ENCODE data around the gene RSPO4. TPM values are rescaled to one million over a fixed set of nuclear protein-coding genes. Genes with fewer than 3 reads are reported as not detected.

Gene RSPO4
- total RNA-seq, 3 donors from 2014 or later: not detected

DNA sequence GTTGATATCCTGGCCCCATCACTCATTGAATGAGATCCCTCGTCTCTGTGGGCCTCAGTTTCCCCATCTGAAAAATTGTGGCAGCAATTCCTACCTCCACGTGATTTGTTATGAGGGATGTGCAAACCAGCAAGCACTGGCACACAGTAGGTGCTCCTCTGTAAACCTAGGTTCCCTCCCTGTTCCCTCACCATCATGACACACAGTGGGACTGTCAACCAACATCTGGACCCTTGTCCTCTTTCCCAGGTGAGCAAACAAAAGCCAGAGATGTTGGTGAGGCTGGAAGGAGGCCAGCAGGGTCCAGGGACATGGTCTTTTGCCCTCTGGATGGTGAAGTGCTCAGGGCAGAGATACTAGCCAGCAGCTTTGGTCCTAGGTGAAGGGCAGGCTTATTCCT is 26.1 kb downstream of the RSPO4 start:
- Histone ChIP-seq H3K27me3 (no peaks in the 10 kb centered on the region), H3K27ac (no peak overlapping the region)
- intact Hi-C loops (cut with DNase I; ENCODE audit: low total_unique reads): no loop called here

DNA sequence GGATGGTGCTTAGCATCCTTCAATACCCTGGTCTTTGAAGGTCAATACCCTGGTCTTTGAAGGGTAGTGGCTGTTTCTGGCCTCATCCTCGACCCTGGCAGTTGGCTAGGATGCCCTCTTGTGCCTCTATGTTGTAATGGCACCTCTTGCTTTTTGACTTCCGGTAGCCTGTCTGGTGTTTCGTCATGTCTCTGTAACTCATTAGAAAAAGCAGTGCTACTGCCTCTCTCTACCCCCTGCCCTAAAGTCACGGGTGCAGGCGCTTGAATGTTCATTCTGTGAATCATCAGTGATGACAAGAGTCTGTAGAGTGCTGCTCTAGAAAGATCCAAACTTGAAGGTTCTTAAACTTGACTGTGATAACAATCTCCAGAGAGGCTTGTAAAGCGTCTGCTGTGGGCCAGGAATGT is 28.3 kb downstream of the RSPO4 start:
- intact Hi-C loops (cut with DNase I; ENCODE audit: low total_unique reads): no loop called here
- no peak for DNase-seq (ENCODE audit: low spot score in 2 of 2)
- Histone ChIP-seq H3K36me3 (no peaks in the 10 kb centered on the region), H3K9me3 (no peaks in the 10 kb centered on the region), H3K27ac (no peak overlapping the region), H3K27me3 (no peaks in the 10 kb centered on the region), H3K4me1 (no peaks in the 10 kb centered on the region), H3K4me3 (no peak overlapping the region)
- TF ChIP-seq POLR2A (IDR thresholded peaks at IDR 0.05) (no peak), POLR2AphosphoS5 (IDR thresholded peaks at IDR 0.05) (no peak)
- TF ChIP-seq, protein P1, sequence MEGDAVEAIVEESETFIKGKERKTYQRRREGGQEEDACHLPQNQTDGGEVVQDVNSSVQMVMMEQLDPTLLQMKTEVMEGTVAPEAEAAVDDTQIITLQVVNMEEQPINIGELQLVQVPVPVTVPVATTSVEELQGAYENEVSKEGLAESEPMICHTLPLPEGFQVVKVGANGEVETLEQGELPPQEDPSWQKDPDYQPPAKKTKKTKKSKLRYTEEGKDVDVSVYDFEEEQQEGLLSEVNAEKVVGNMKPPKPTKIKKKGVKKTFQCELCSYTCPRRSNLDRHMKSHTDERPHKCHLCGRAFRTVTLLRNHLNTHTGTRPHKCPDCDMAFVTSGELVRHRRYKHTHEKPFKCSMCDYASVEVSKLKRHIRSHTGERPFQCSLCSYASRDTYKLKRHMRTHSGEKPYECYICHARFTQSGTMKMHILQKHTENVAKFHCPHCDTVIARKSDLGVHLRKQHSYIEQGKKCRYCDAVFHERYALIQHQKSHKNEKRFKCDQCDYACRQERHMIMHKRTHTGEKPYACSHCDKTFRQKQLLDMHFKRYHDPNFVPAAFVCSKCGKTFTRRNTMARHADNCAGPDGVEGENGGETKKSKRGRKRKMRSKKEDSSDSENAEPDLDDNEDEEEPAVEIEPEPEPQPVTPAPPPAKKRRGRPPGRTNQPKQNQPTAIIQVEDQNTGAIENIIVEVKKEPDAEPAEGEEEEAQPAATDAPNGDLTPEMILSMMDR (IDR thresholded peaks at IDR 0.05): no peak

More for the DNA sequence above, 26.1 kb downstream of the RSPO4 start:
- TF ChIP-seq, protein P1 (IDR thresholded peaks at IDR 0.05): no peak
- TF ChIP-seq POLR2AphosphoS5 (IDR thresholded peaks at IDR 0.05) (no peak), POLR2A (IDR thresholded peaks at IDR 0.05) (no peak)
- no peak for DNase-seq (ENCODE audit: low spot score in 2 of 2)
- Histone ChIP-seq H3K9me3 (no peaks in the 10 kb centered on the region), H3K4me1 (no peaks in the 10 kb centered on the region), H3K36me3 (no peaks in the 10 kb centered on the region), H3K4me3 (no peak overlapping the region)

GRCh38 chr20:972256-972655 is 29.9 kb downstream of the RSPO4 start:
- H3K36me3 ChIP-seq: no peaks in the 10 kb centered on the region
- no peak overlapping the region for H3K27ac ChIP-seq
- H3K27me3 ChIP-seq: peaks cover 0 to 5% of the 10 kb centered on the region in 2 donors
- no peak for DNase-seq (ENCODE audit: low spot score in 2 of 2)
- intact Hi-C loops (cut with DNase I; ENCODE audit: low total_unique reads): no loop called here
- TF ChIP-seq POLR2AphosphoS5 (IDR thresholded peaks at IDR 0.05) (no peak), POLR2A (IDR thresholded peaks at IDR 0.05) (no peak)
- TF ChIP-seq, protein P1 (IDR thresholded peaks at IDR 0.05): no peak
- H3K9me3 ChIP-seq: no peaks in the 10 kb centered on the region
- H3K4me1 ChIP-seq: no peaks in the 10 kb centered on the region
- no peak overlapping the region for H3K4me3 ChIP-seq

GRCh38 chr20:971346-971745 is 30.8 kb downstream of the RSPO4 start:
- no peaks in the 10 kb centered on the region for H3K36me3 ChIP-seq
- no peak overlapping the region for H3K4me3 ChIP-seq
- H3K27me3 ChIP-seq: peaks cover 0 to 5% of the 10 kb centered on the region in 2 donors
- H3K9me3 ChIP-seq: no peaks in the 10 kb centered on the region
- no peak for TF ChIP-seq POLR2AphosphoS5 (IDR thresholded peaks at IDR 0.05)
- no peak for TF ChIP-seq POLR2A (IDR thresholded peaks at IDR 0.05)
- TF ChIP-seq, protein P1 (IDR thresholded peaks at IDR 0.05): no peak
- DNase-seq (ENCODE audit: low spot score in 2 of 2): no peak
- H3K4me1 ChIP-seq: no peaks in the 10 kb centered on the region
- H3K27ac ChIP-seq: no peak overlapping the region
- intact Hi-C loops (cut with DNase I; ENCODE audit: low total_unique reads): no loop called here

GRCh38 chr20:969868-970267 is 32.2 kb downstream of the RSPO4 start:
- H3K27ac ChIP-seq: no peak overlapping the region
- no peak for DNase-seq (ENCODE audit: low spot score in 2 of 2)
- H3K4me1 ChIP-seq: no peaks in the 10 kb centered on the region
- no peak for TF ChIP-seq POLR2A (IDR thresholded peaks at IDR 0.05)
- TF ChIP-seq, protein P1 (IDR thresholded peaks at IDR 0.05): no peak
- TF ChIP-seq POLR2AphosphoS5 (IDR thresholded peaks at IDR 0.05): no peak
- peaks cover 0 to 8% of the 10 kb centered on the region in 2 donors for H3K27me3 ChIP-seq
- no peaks in the 10 kb centered on the region for H3K36me3 ChIP-seq
- no peak overlapping the region for H3K4me3 ChIP-seq
- intact Hi-C loops (cut with DNase I; ENCODE audit: low total_unique reads): no loop called here
- H3K9me3 ChIP-seq: no peaks in the 10 kb centered on the region
